SK-N-SH (cell line): ENCODE results near the gene PSME1. TPM values are rescaled to one million over a fixed set of nuclear protein-coding genes. Genes with fewer than 3 reads are reported as not detected.

Source experiments
- CTCF ChIA-PET: fragments of 300-600, 350-600 bp; formaldehyde crosslinking; extraction: SDS; loops from one replicate; lab custom pipeline; 2021; lab: Yijun Ruan, JAX
- POLR2A ChIA-PET: fragments of 350-600 bp; sonication (Branson Sonifier 250); formaldehyde crosslinking; extraction: SDS; loops from one replicate; lab custom pipeline; 2020; ENCODE audit warnings: antibody characterized with exemption, inconsistent platforms; lab: Yijun Ruan, JAX
- DNase-seq: peaks from one replicate; pipeline ENCODE4 v3.0.0; 2012
- H2AFZ ChIP-seq: fragments of 200-600 bp; sonication (generic); 2 replicates; pipeline ENCODE4 v1.8.1; 2016; ENCODE audit warnings: antibody characterized with exemption, mild to moderate bottlenecking, low read depth
- H3F3A ChIP-seq: fragments of 200-600 bp; sonication (generic); replicated peaks from 2 replicates; pipeline ENCODE3; 2016; ENCODE audit warnings: antibody characterized with exemption, mild to moderate bottlenecking; ENCODE audit not compliant: insufficient read depth
- H3K27ac ChIP-seq, 2 experiments: fragments of 200-500 bp in 1 of 2; fragments of 200-600 bp in 1 of 2; sonication (Bioruptor generic) in 1 of 2; sonication (generic), shearing (Covaris generic) in 1 of 2; 2 replicates each; pipeline versions ENCODE4 v1.5.1 to v1.6.1; 2014 to 2016; ENCODE audit warnings: low read depth in 2 of 2, inconsistent platforms in 1 of 2, low read length in 1 of 2, mild to moderate bottlenecking in 1 of 2, mixed read lengths in 1 of 2
- H3K27me3 ChIP-seq: fragments of 200-600 bp; sonication (generic), shearing (Covaris generic); 2 replicates; pipeline ENCODE4 v1.6.1; 2016; ENCODE audit warnings: mixed run types; ENCODE audit not compliant: insufficient read depth
- H3K36me3 ChIP-seq, 2 experiments: fragments of 200-500 bp in 1 of 2; fragments of 200-600 bp in 1 of 2; sonication (Bioruptor generic) in 1 of 2; sonication (generic) in 1 of 2; replicated peaks in 1 of 2; 2 replicates each; pipeline versions ENCODE3 to v1.5.1; 2014 to 2016; ENCODE audit warnings: low read length in 1 of 2, mild to moderate bottlenecking in 1 of 2; ENCODE audit not compliant: insufficient read depth in 2 of 2, control insufficient read depth in 1 of 2
- H3K4me1 ChIP-seq, 2 experiments: fragments of 200-500 bp in 1 of 2; fragments of 200-600 bp in 1 of 2; sonication (Bioruptor generic) in 1 of 2; sonication (generic), shearing (Covaris generic) in 1 of 2; 2 replicates each; pipeline versions ENCODE4 v1.5.1 to v1.6.1; 2014 to 2016; ENCODE audit warnings: low read depth in 1 of 2, low read length in 1 of 2, mixed run types in 1 of 2; ENCODE audit not compliant: insufficient read depth in 2 of 2, control insufficient read depth in 1 of 2
- H3K4me2 ChIP-seq: fragments of 200-600 bp; sonication (generic), shearing (Covaris generic); 2 replicates; pipeline ENCODE4 v1.6.1; 2017; ENCODE audit warnings: mixed run types
- H3K4me3 ChIP-seq, 2 experiments: fragments of 200-500 bp in 1 of 2; fragments of 200-600 bp in 1 of 2; sonication (Bioruptor generic) in 1 of 2; sonication (generic), shearing (Covaris generic) in 1 of 2; 2 replicates each; pipeline versions ENCODE4 v1.5.1 to v1.8.1; 2014 to 2016; ENCODE audit warnings: low read depth in 2 of 2, inconsistent platforms in 1 of 2, low read length in 1 of 2, mild to moderate bottlenecking in 1 of 2, mixed read lengths in 1 of 2, moderate library complexity in 1 of 2
- H3K79me2 ChIP-seq: fragments of 200-600 bp; sonication (generic); 2 replicates; pipeline ENCODE4 v1.8.1; 2017; ENCODE audit warnings: mild to moderate bottlenecking; ENCODE audit not compliant: insufficient read depth
- H3K9ac ChIP-seq: fragments of 200-600 bp; sonication (generic); 2 replicates; pipeline ENCODE4 v1.6.1; 2017; ENCODE audit warnings: mixed run types
- H3K9me2 ChIP-seq: fragments of 200-600 bp; sonication (generic); 2 replicates; pipeline ENCODE4 v1.6.1; 2017; ENCODE audit warnings: mixed run types
- H3K9me3 ChIP-seq: fragments of 200-600 bp; sonication (generic); 2 replicates; pipeline ENCODE4 v1.6.1; 2017; ENCODE audit warnings: mixed run types, mild to moderate bottlenecking, moderate library complexity
- H4K20me1 ChIP-seq: fragments of 200-600 bp; sonication (generic); 2 replicates; pipeline ENCODE4 v1.6.1; 2017; ENCODE audit warnings: mild to moderate bottlenecking, mixed run types; ENCODE audit not compliant: insufficient read depth
- CHD2 ChIP-seq: fragments of 150-350 bp; IDR thresholded peaks from 2 replicates; pipeline ENCODE4 v1.6.1; 2018; ENCODE audit warnings: low read length; ENCODE audit not compliant: partially characterized antibody
- FOXM1 ChIP-seq: IDR thresholded peaks from 2 replicates; pipeline ENCODE4 v1.4.0; 2012; ENCODE audit warnings: low read depth, mild to moderate bottlenecking
- NFIC ChIP-seq: IDR thresholded peaks from 2 replicates; pipeline ENCODE4 v1.4.0; 2012; ENCODE audit warnings: borderline replicate concordance
- NRF1 ChIP-seq: IDR thresholded peaks from 2 replicates; pipeline ENCODE4 v1.6.1; 2012; ENCODE audit warnings: low read depth, mild to moderate bottlenecking, low read length
- RCOR1 ChIP-seq: fragments of 150-350 bp; IDR thresholded peaks from 2 replicates; pipeline ENCODE4 v1.6.1; 2017; ENCODE audit warnings: antibody characterized with exemption, low read length
- RFX5 ChIP-seq: IDR thresholded peaks from 2 replicates; pipeline ENCODE4 v1.6.1; 2012; ENCODE audit warnings: mild to moderate bottlenecking, improper control_type of control experiment, low read length
- SIN3A ChIP-seq: IDR thresholded peaks from 2 replicates; pipeline ENCODE4 v1.6.1; 2012; ENCODE audit warnings: low read depth, mild to moderate bottlenecking, low read length, moderate library complexity, borderline replicate concordance
- SMC3 ChIP-seq: IDR thresholded peaks from 2 replicates; pipeline ENCODE4 v1.6.1; 2012; ENCODE audit warnings: low read depth, low read length, improper control_type of control experiment
- TEAD4 ChIP-seq: IDR thresholded peaks from 2 replicates; pipeline ENCODE4 v1.4.0; 2012; ENCODE audit warnings: mild to moderate bottlenecking, borderline replicate concordance; ENCODE audit not compliant: insufficient read depth
- USF2 ChIP-seq: fragments of 150-350 bp; IDR thresholded peaks from 2 replicates; pipeline ENCODE4 v1.6.1; 2017; ENCODE audit warnings: antibody characterized with exemption, low read length, low read depth, borderline replicate concordance
- YY1 ChIP-seq: IDR thresholded peaks from 2 replicates; pipeline ENCODE4 v1.4.0; 2012; ENCODE audit warnings: low read depth, mild to moderate bottlenecking
- WGBS: methylation state at CpG from one replicate; pipeline ENCODE4 v1.1.6; 2017; ENCODE audit warnings: low lambda C conversion rate; 5-methylcytosine and 5-hydroxymethylcytosine counted together
- polyA plus RNA-seq, 3 experiments: library from polyadenylated mRNA; depleted of rRNA; stranded (reverse); fragments of >200 nt; gene quantifications; 2 replicates each; pipeline ENCODE4 v1.2.3, GENCODE V29; 2012

The PSME1 gene
- polyA plus RNA-seq, 1 of the 3 experiments (the other 2 are of a cell fraction) = 287 TPM

GRCh38 chr14:24127673-24128072, 8.3 kb upstream of the PSME1 start:
- Histone ChIP-seq H3K79me2 (no peaks in the 10 kb centered on the region), H2AFZ (no peak overlapping the region), H4K20me1 (no peaks in the 10 kb centered on the region), H3K9me2 (no peaks in the 10 kb centered on the region), H3K27ac (no peak overlapping the region), H3K4me1 (peaks cover 0 to 8% of the 10 kb centered on the region in 2 experiments; a peak in 1 of 4 replicates), H3K9me3 (no peaks in the 10 kb centered on the region), H3K27me3 (no peaks in the 10 kb centered on the region), H3K4me2 (no peak overlapping the region), H3F3A (peaks cover 6% of the 10 kb centered on the region), H3K36me3 (peaks cover 0 to 1% of the 10 kb centered on the region in 2 experiments), H3K4me3 (no peak overlapping the region), H3K9ac (no peak overlapping the region)
- TF ChIP-seq RFX5 = no peak
- no peak for TF ChIP-seq NRF1
- no peak for TF ChIP-seq RCOR1
- TF ChIP-seq SIN3A = no peak
- no peak for TF ChIP-seq SMC3
- no peak for TF ChIP-seq NFIC
- no peak for TF ChIP-seq CHD2
- ChIA-PET POLR2A (interaction anchor here (2.6 kb wide), 1 partner anchor 8 kb away, joined by 12 read pairs; the partner anchor contains the start of gene PSME1), CTCF (interaction anchor here (1.2 to 1.8 kb wide), 2 partner anchors 19 to 69 kb away, joined by 4 to 5 read pairs; no protein-coding TSS in a partner anchor)
- DNase-seq = no peak
- 100% methylated on average over 2 of the region's 2 CpGs for WGBS

GRCh38 chr14:24129410-24129998, 6.5 kb upstream of the PSME1 start:
- Histone ChIP-seq H3F3A (peaks cover 6% of the 10 kb centered on the region), H3K4me1 (peaks cover 0 to 8% of the 10 kb centered on the region in 2 experiments; a peak in 1 of 4 replicates), H3K4me3 (no peak overlapping the region), H3K9me2 (no peaks in the 10 kb centered on the region), H3K9me3 (no peaks in the 10 kb centered on the region), H3K9ac (no peak overlapping the region), H3K36me3 (no peaks in the 10 kb centered on the region), H3K27ac (no peak overlapping the region), H3K79me2 (no peaks in the 10 kb centered on the region), H3K27me3 (no peaks in the 10 kb centered on the region), H3K4me2 (no peak overlapping the region), H2AFZ (no peak overlapping the region), H4K20me1 (no peaks in the 10 kb centered on the region)
- TF ChIP-seq USF2 (no peak), SIN3A (no peak), RFX5 (no peak), NFIC (no peak), FOXM1 (no peak), YY1 (no peak), TEAD4 (no peak)
- 83% methylated on average over 8 of the region's 8 CpGs for WGBS
- DNase-seq = no peak
- ChIA-PET CTCF (interaction anchor here (2.0 kb wide), 1 partner anchor 21 kb away, joined by 10 read pairs; no protein-coding TSS in a partner anchor), POLR2A (interaction anchor here (0.9 to 2.3 kb wide), 2 partner anchors 8 to 15 kb away, joined by 5 to 6 read pairs; partner anchors contain the start of genes DCAF11 and NRL)
